ENCODE results near the gene ZNF438. TPM values are rescaled to one million over a fixed set of nuclear protein-coding genes. Genes with fewer than 3 reads are reported as not detected.

The ZNF438 gene
- total RNA-seq, 1 experiment from 2014 or later: 2.0 TPM

GRCh38 chr10:30840395-30841050, 191.1 kb downstream of the ZNF438 start:
- ChIA-PET POLR2A (ENCODE audit: low non-redundant PET) (no interaction called here), CTCF (no interaction called here)
- intact Hi-C loops (cut with micrococcal nuclease; ENCODE audit: unreplicated experiment): no loop called here

DNA sequence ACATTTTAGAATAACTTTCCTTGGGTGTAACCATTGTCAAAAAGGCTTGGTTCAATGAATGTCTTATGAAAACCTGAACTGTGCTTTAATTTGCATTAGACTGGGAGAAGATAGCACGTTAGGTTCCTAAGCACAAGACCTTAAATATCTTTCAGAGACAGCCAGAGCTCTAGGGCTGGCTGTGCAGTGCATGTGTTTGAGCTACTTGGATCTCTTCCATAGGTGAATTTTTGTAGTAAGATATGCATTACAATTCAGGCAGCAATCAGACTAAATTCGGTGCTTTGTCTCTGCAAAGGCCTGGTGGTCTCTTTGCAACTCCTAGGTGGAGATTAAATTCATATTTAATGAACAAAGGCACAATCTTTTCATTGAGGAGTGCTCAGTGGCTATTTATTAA, 192.0 kb downstream of the ZNF438 start:
- Histone ChIP-seq H3K9me3 (ENCODE audit: low read depth, low read length, poor library complexity, severe bottlenecking) (no peaks in the 10 kb centered on the region), H3K27me3 (replicated peaks; ENCODE audit: insufficient read depth, low read depth, low read length, poor library complexity) (no peaks in the 10 kb centered on the region), H3K4me1 (ENCODE audit: insufficient read depth, low read length, poor library complexity, severe bottlenecking) (no peaks in the 10 kb centered on the region), H3K27ac (ENCODE audit: low read depth, low read length, poor library complexity, severe bottlenecking) (no peak overlapping the region), H3K36me3 (ENCODE audit: insufficient read depth, low read length, poor library complexity, severe bottlenecking) (no peaks in the 10 kb centered on the region), H3K4me3 (ENCODE audit: low read depth, low read length, poor library complexity, severe bottlenecking) (no peak overlapping the region)
- intact Hi-C loops (cut with micrococcal nuclease; ENCODE audit: unreplicated experiment): no loop called here
- no TSS peak for BruUV-seq (replicated peaks)
- CTCF ChIA-PET: no interaction called here
- TF ChIP-seq, protein P1, sequence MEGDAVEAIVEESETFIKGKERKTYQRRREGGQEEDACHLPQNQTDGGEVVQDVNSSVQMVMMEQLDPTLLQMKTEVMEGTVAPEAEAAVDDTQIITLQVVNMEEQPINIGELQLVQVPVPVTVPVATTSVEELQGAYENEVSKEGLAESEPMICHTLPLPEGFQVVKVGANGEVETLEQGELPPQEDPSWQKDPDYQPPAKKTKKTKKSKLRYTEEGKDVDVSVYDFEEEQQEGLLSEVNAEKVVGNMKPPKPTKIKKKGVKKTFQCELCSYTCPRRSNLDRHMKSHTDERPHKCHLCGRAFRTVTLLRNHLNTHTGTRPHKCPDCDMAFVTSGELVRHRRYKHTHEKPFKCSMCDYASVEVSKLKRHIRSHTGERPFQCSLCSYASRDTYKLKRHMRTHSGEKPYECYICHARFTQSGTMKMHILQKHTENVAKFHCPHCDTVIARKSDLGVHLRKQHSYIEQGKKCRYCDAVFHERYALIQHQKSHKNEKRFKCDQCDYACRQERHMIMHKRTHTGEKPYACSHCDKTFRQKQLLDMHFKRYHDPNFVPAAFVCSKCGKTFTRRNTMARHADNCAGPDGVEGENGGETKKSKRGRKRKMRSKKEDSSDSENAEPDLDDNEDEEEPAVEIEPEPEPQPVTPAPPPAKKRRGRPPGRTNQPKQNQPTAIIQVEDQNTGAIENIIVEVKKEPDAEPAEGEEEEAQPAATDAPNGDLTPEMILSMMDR (conservative IDR thresholded peaks at IDR 0.05; ENCODE audit: low read depth, low read length): no peak
- TF ChIP-seq EZH2 (IDR thresholded peaks at IDR 0.05; ENCODE audit: borderline replicate concordance, low read depth, low read length, poor library complexity, severe bottlenecking): no peak
- POLR2A ChIA-PET (ENCODE audit: low non-redundant PET): no interaction called here
- no peak for DNase-seq (ENCODE audit: low spot score)

More at GRCh38 chr10:30840395-30841050, 191.1 kb downstream of the ZNF438 start:
- no peak overlapping the region for H3K4me3 ChIP-seq (ENCODE audit: low read depth, low read length, poor library complexity, severe bottlenecking)
- no peaks in the 10 kb centered on the region for H3K36me3 ChIP-seq (ENCODE audit: insufficient read depth, low read length, poor library complexity, severe bottlenecking)
- no peaks in the 10 kb centered on the region for H3K4me1 ChIP-seq (ENCODE audit: insufficient read depth, low read length, poor library complexity, severe bottlenecking)
- H3K27ac ChIP-seq (ENCODE audit: low read depth, low read length, poor library complexity, severe bottlenecking): no peak overlapping the region
- no TSS peak for BruUV-seq (replicated peaks)
- TF ChIP-seq, protein P1 (conservative IDR thresholded peaks at IDR 0.05; ENCODE audit: low read depth, low read length): no peak
- TF ChIP-seq EZH2 (IDR thresholded peaks at IDR 0.05; ENCODE audit: borderline replicate concordance, low read depth, low read length, poor library complexity, severe bottlenecking): no peak
- H3K27me3 ChIP-seq (replicated peaks; ENCODE audit: insufficient read depth, low read depth, low read length, poor library complexity): no peaks in the 10 kb centered on the region
- no peaks in the 10 kb centered on the region for H3K9me3 ChIP-seq (ENCODE audit: low read depth, low read length, poor library complexity, severe bottlenecking)
- no peak for DNase-seq (ENCODE audit: low spot score)

GRCh38 chr10:30836406-30836805, 195.3 kb downstream of the ZNF438 start:
- H3K27ac ChIP-seq (ENCODE audit: low read depth, low read length, poor library complexity, severe bottlenecking): no peak overlapping the region
- H3K4me1 ChIP-seq (ENCODE audit: insufficient read depth, low read length, poor library complexity, severe bottlenecking): no peaks in the 10 kb centered on the region
- TF ChIP-seq EZH2 (IDR thresholded peaks at IDR 0.05; ENCODE audit: borderline replicate concordance, low read depth, low read length, poor library complexity, severe bottlenecking): no peak
- TF ChIP-seq, protein P1 (conservative IDR thresholded peaks at IDR 0.05; ENCODE audit: low read depth, low read length): no peak
- no peaks in the 10 kb centered on the region for H3K27me3 ChIP-seq (replicated peaks; ENCODE audit: insufficient read depth, low read depth, low read length, poor library complexity)
- H3K9me3 ChIP-seq (ENCODE audit: low read depth, low read length, poor library complexity, severe bottlenecking): no peaks in the 10 kb centered on the region
- ChIA-PET CTCF (no interaction called here), POLR2A (ENCODE audit: low non-redundant PET) (no interaction called here)
- intact Hi-C loops (cut with micrococcal nuclease; ENCODE audit: unreplicated experiment): no loop called here
- no peak for DNase-seq (ENCODE audit: low spot score)
- BruUV-seq (replicated peaks): no TSS peak
- no peak overlapping the region for H3K4me3 ChIP-seq (ENCODE audit: low read depth, low read length, poor library complexity, severe bottlenecking)
- H3K36me3 ChIP-seq (ENCODE audit: insufficient read depth, low read length, poor library complexity, severe bottlenecking): no peaks in the 10 kb centered on the region
